GM19463 (cell line): Measurements from ENCODE around the gene SNRPA.
A peak's percentile ranks its signal among the peaks of the same experiment; 100 is the strongest.

Source experiments
- ATAC-seq: cut with Tn5 transposase; IDR thresholded peaks from one replicate; pipeline ENCODE4 v1.9.1; 2021; ENCODE audit warnings: mild to moderate bottlenecking, moderate library complexity; ENCODE audit not compliant: unreplicated experiment

SNRPA gene

GRCh38 chr19:40750874-40751537 is at the start of gene SNRPA:
TSS of gene SNRPA (plus strand) at chr19:40751203. CDS start at chr19:40751409, 206 bp downstream.
- ATAC-seq: peak; percentile 61

GRCh38 chr19:40701758-40702157 is 49.2 kb upstream of the SNRPA start:
- ATAC-seq: no peak

- ATAC-seq: no peak
These were observed 48.5 kb upstream of the SNRPA start for GRCh38 chr19:40702337-40703012.

- no peak for ATAC-seq
These were observed 47.8 kb upstream of the SNRPA start for GRCh38 chr19:40703029-40703755.

- ATAC-seq: no peak
These were observed 46.3 kb upstream of the SNRPA start for GRCh38 chr19:40704491-40705361.

- no peak for ATAC-seq
These were observed 45.7 kb upstream of the SNRPA start for GRCh38 chr19:40705362-40705651.

GRCh38 chr19:40705950-40706619 is 44.9 kb upstream of the SNRPA start:
- no peak for ATAC-seq

GRCh38 chr19:40707615-40708014 is 43.4 kb upstream of the SNRPA start:
- no peak for ATAC-seq

GRCh38 chr19:40709817-40710216 is 41.2 kb upstream of the SNRPA start:
- no peak for ATAC-seq

GRCh38 chr19:40713939-40714338 is 37.1 kb upstream of the SNRPA start:
- ATAC-seq: no peak

GRCh38 chr19:40714441-40715299 is 36.3 kb upstream of the SNRPA start:
- peak; percentile 68 for ATAC-seq

GRCh38 chr19:40716031-40716481 is 34.9 kb upstream of the SNRPA start:
- no peak for ATAC-seq

- peak; percentile 66 for ATAC-seq
These were observed 34.3 kb upstream of the SNRPA start, which contains the start of the genes COQ8B and ITPKC for GRCh38 chr19:40716482-40717324. TSS of gene COQ8B (minus strand) at chr19:40716886. CDS start at chr19:40714632, 2,254 bp downstream. TSS of gene ITPKC (plus strand) at chr19:40717112. CDS start at chr19:40717136, 24 bp downstream.

- ATAC-seq: no peak
These were observed 33.6 kb upstream of the SNRPA start for GRCh38 chr19:40717325-40717879.

- ATAC-seq: no peak
These were observed 32.9 kb upstream of the SNRPA start for GRCh38 chr19:40717880-40718773.

GRCh38 chr19:40718774-40719391 is 32.1 kb upstream of the SNRPA start:
- no peak for ATAC-seq
